Measurements from ENCODE around the gene TSPAN2. TPM values are rescaled to one million over a fixed set of nuclear protein-coding genes. Genes with fewer than 3 reads are reported as not detected.

Gene TSPAN2
- total and polyA plus RNA-seq, 9 of the 15 experiments (the other 6 are each of a cell fraction or from before 2014, with no cell fraction given): not detected

GRCh38 chr1:115071012-115071664 is 18.2 kb downstream of the TSPAN2 start:
- WGBS (ENCODE audit: insufficient coverage, low coverage, missing lambda C conversion rate): 0% methylated on average over 6 of the region's 6 CpGs
- no peaks in the 10 kb centered on the region for H3K9me1 ChIP-seq (ENCODE audit: control insufficient read depth, insufficient read depth, low read length)
- ChIA-PET CTCF (ENCODE audit: low intra/inter-chr PET ratio) (no interaction called here), POLR2A (interaction anchor here (1.0 to 2.1 kb wide), 2 partner anchors 13 to 27 kb away, joined by 3 to 5 read pairs; no protein-coding TSS in a partner anchor)
- no peaks in the 10 kb centered on the region for H3K4me1 ChIP-seq (replicated peaks in 1 of 2; ENCODE audit: control insufficient read depth in 2 of 2, insufficient read depth in 2 of 2, low read length in 2 of 2)
- BruUV-seq (replicated peaks): no TSS peak
- ATAC-seq (no peak), FAIRE-seq (no peak), DNase-seq (ENCODE audit: extremely low read depth in 1 of 4, low spot score in 3 of 4) (no peak)
- in situ Hi-C loops (cut with MboI): loop anchor here (25.0 kb wide), 1 partner anchor 1084 kb away; the partner anchor contains the start of gene OLFML3
- H2AFZ ChIP-seq (ENCODE audit: low read depth, low read length): no peak overlapping the region
- H3K4me2 ChIP-seq (ENCODE audit: insufficient read depth, low read length): no peak overlapping the region
- no peak overlapping the region for H3K27ac ChIP-seq (ENCODE audit: extremely low read depth, low read depth, low read length)
- no peaks in the 10 kb centered on the region for H3K9me3 ChIP-seq (replicated peaks; ENCODE audit: control insufficient read depth, insufficient read depth, low read depth, low read length)
- H3K4me3 ChIP-seq: no peak overlapping the region
- no peaks in the 10 kb centered on the region for H3K79me2 ChIP-seq (ENCODE audit: control insufficient read depth, insufficient read depth, low read length)
- no peaks in the 10 kb centered on the region for H4K20me1 ChIP-seq (replicated peaks; ENCODE audit: control insufficient read depth, insufficient read depth, low read length)
- H3K36me3 ChIP-seq (ENCODE audit: control insufficient read depth, insufficient read depth, low read length): no peaks in the 10 kb centered on the region
- intact Hi-C loops (cut with micrococcal nuclease): no loop called here
- no peak overlapping the region for H3K9ac ChIP-seq (ENCODE audit: insufficient read depth in 1 of 2, low read depth in 2 of 2, low read length in 2 of 2)
- peaks cover 0 to 7% of the 10 kb centered on the region in 2 experiments; a peak in 1 of 5 replicates for H3K27me3 ChIP-seq (ENCODE audit: control insufficient read depth in 2 of 2, insufficient read depth in 2 of 2, low read length in 2 of 2)
- TF ChIP-seq ZBTB2 (IDR thresholded peaks at IDR 0.05) (no peak), ZNF511 (CRISPR knock-in tag; IDR thresholded peaks at IDR 0.05) (no peak), PATZ1 (CRISPR knock-in tag; IDR thresholded peaks at IDR 0.05; ENCODE audit: borderline replicate concordance) (no peak), DDX20 (tag; IDR thresholded peaks at IDR 0.05; ENCODE audit: low read depth) (no peak), CHCHD3 (CRISPR knock-in tag; IDR thresholded peaks at IDR 0.05) (no peak), HNRNPK (IDR thresholded peaks at IDR 0.05; ENCODE audit: low read depth, low read length, poor library complexity, severe bottlenecking) (no peak), PTTG1 (tag; IDR thresholded peaks at IDR 0.05; ENCODE audit: low read depth) (no peak), HDAC8 (tag; IDR thresholded peaks at IDR 0.05) (no peak), TBL1XR1 (IDR thresholded peaks at IDR 0.05; ENCODE audit: low read length in 2 of 2) (no peak), RBM22 (IDR thresholded peaks at IDR 0.05; ENCODE audit: low read depth, low read length, poor library complexity, severe bottlenecking) (no peak), E2F8 (IDR thresholded peaks at IDR 0.05; ENCODE audit: low read depth, partially characterized antibody) (no peak), XRCC4 (IDR thresholded peaks at IDR 0.05; ENCODE audit: extremely low read depth, insufficient read depth, insufficient read length) (no peak)

Measured in K562 (cell line).